MCF 10A (cell line): ENCODE data around the gene CIDEB. TPM values are rescaled to one million over a fixed set of nuclear protein-coding genes. Genes with fewer than 3 reads are reported as not detected.

Experiments used
- BruUV-seq: library from RNA; stranded (reverse); fragments of 400-500 nt; replicated peaks from 2 replicates; lab custom pipeline; 2021; lab: Mats Ljungman, UMichigan
- CTCF ChIA-PET: fragments of 300-600 bp; sonication (Branson Sonifier 250); formaldehyde crosslinking; extraction: SDS; loops from one replicate; lab custom pipeline; 2021; ENCODE audit warnings: antibody characterized with exemption, inconsistent platforms; lab: Yijun Ruan, JAX
- POLR2A ChIA-PET: fragments of 300-600, 350-650 bp; sonication (Branson Sonifier 250); formaldehyde crosslinking; extraction: SDS; loops from one replicate; lab custom pipeline; 2020; ENCODE audit warnings: antibody characterized with exemption, inconsistent platforms; lab: Yijun Ruan, JAX
- DNase-seq: peaks from one replicate; pipeline ENCODE4 v3.0.0-alpha.2; 2018; ENCODE audit not compliant: unreplicated experiment
- H3K27ac Mint-ChIP-seq: one replicate; pipeline ENCODE4 v1.8.0; 2022; ENCODE audit warnings: mild to moderate bottlenecking, low read depth, mixed read lengths; ENCODE audit not compliant: unreplicated experiment
- H3K27me3 Mint-ChIP-seq: one replicate; pipeline ENCODE4 v1.8.0; 2022; ENCODE audit warnings: mixed read lengths; ENCODE audit not compliant: insufficient read depth, unreplicated experiment
- H3K36me3 Mint-ChIP-seq: one replicate; pipeline ENCODE4 v1.8.0; 2022; ENCODE audit warnings: mild to moderate bottlenecking, moderate library complexity, mixed read lengths; ENCODE audit not compliant: insufficient read depth, unreplicated experiment
- H3K4me1 Mint-ChIP-seq: one replicate; pipeline ENCODE4 v1.8.0; 2022; ENCODE audit warnings: mixed read lengths; ENCODE audit not compliant: insufficient read depth, unreplicated experiment
- H3K4me3 Mint-ChIP-seq: one replicate; pipeline ENCODE4 v1.8.0; 2022; ENCODE audit warnings: mild to moderate bottlenecking, moderate library complexity, mixed read lengths; ENCODE audit not compliant: unreplicated experiment
- H3K9me3 Mint-ChIP-seq: one replicate; pipeline ENCODE4 v1.8.0; 2022; ENCODE audit warnings: mixed read lengths; ENCODE audit not compliant: unreplicated experiment
- CTCF ChIP-seq: fragments of 200-600 bp; IDR thresholded peaks from one replicate; pipeline ENCODE4 v1.8.0; 2022; ENCODE audit warnings: antibody characterized with exemption, mild to moderate bottlenecking; ENCODE audit not compliant: unreplicated experiment
- intact Hi-C: fragments of 100-400 bp; cut with micrococcal nuclease; formaldehyde crosslinking; loops from 2 replicates; pipeline ENCODE4 v1.14.1; 2022
- total RNA-seq: library from RNA; stranded (reverse); gene quantifications from 2 replicates; pipeline ENCODE4 v1.2.3, GENCODE V29; 2022

The CIDEB gene
- total RNA-seq, 1 experiment from 2014 or later, result 1.3 TPM

GRCh38 chr14:24277606-24278321 is 30.0 kb downstream of the CIDEB start:
- peaks cover 7% of the 10 kb centered on the region for H3K9me3 Mint-ChIP-seq
- no TSS peak for BruUV-seq
- DNase-seq, result no peak
- no peak for TF ChIP-seq CTCF
- CTCF ChIA-PET, result interaction anchor here (0.6 to 32.3 kb wide), 6 partner anchors 21 to 1425 kb away, joined by 3 to 457 read pairs (median 4); partner anchors contain the start of genes CIDEB, DHRS1, LTB4R2 and NOP9
- no peak overlapping the region for H3K4me3 Mint-ChIP-seq
- H3K27me3 Mint-ChIP-seq, result no peaks in the 10 kb centered on the region
- peaks cover 46% of the 10 kb centered on the region for H3K4me1 Mint-ChIP-seq
- intact Hi-C loops, result no loop called here
- H3K27ac Mint-ChIP-seq, result peak overlapping the region; percentile 47
- POLR2A ChIA-PET, result interaction anchor here (1.1 to 9.5 kb wide), 5 partner anchors 13 to 35 kb away, joined by 3 to 146 read pairs (median 4); partner anchors contain the start of gene TINF2
- H3K36me3 Mint-ChIP-seq, result peaks cover 7% of the 10 kb centered on the region

- Mint-ChIP-seq H3K27me3 (no peaks in the 10 kb centered on the region), H3K4me1 (peaks cover 53% of the 10 kb centered on the region), H3K36me3 (peaks cover 12% of the 10 kb centered on the region), H3K9me3 (peaks cover 7% of the 10 kb centered on the region), H3K4me3 (no peak overlapping the region), H3K27ac (no peak overlapping the region)
- TF ChIP-seq CTCF, result no peak
- BruUV-seq, result no TSS peak
- intact Hi-C loops, result no loop called here
- CTCF ChIA-PET, result interaction anchor here (0.7 to 32.3 kb wide), 3 partner anchors 22 to 35 kb away, joined by 3 to 457 read pairs (median 392); partner anchors contain the start of genes DHRS1, NOP9 and TINF2
- DNase-seq, result no peak
- POLR2A ChIA-PET, result interaction anchor here (1.1 to 9.5 kb wide), 3 partner anchors 19 to 35 kb away, joined by 3 to 146 read pairs (median 4); partner anchors contain the start of gene TINF2
These were observed 30.7 kb downstream of the CIDEB start for GRCh38 chr14:24277071-24277470.

GRCh38 chr14:24274101-24274543 is 33.7 kb downstream of the CIDEB start:
- BruUV-seq, result no TSS peak
- ChIA-PET CTCF (interaction anchor here (0.6 to 32.3 kb wide), 18 partner anchors 9 to 169 kb away, joined by 3 to 457 read pairs (median 6); partner anchors contain the start of genes CIDEB, DHRS1, LTB4R2 and MDP1), POLR2A (interaction anchor here (0.6 to 9.5 kb wide), 33 partner anchors 9 to 1435 kb away, joined by 3 to 146 read pairs (median 4); partner anchors contain the start of genes AP1G2, C14orf119, CHMP4A and DCAF11)
- peak; percentile 95 for DNase-seq
- Mint-ChIP-seq H3K4me3 (peak overlapping the region; percentile 15), H3K36me3 (peaks cover 12% of the 10 kb centered on the region), H3K4me1 (peaks cover 42% of the 10 kb centered on the region), H3K9me3 (peaks cover 7% of the 10 kb centered on the region), H3K27me3 (no peaks in the 10 kb centered on the region), H3K27ac (peak overlapping the region; percentile 16)
- intact Hi-C loops, result no loop called here
- no peak for TF ChIP-seq CTCF
